Lung (tissue), 12 donors: ENCODE data around the gene ADAMTS8. TPM values are rescaled to one million over a fixed set of nuclear protein-coding genes. Genes with fewer than 3 reads are reported as not detected.

ENCODE experiments used
- ATAC-seq: fragments of 200-7000 bp; cut with Tn5 transposase; one replicate; pipeline ENCODE4 v1.9.1; 2020; ENCODE audit warnings: moderate number of reproducible peaks; ENCODE audit not compliant: insufficient read depth, low FRiP score
- DNase-seq, 3 donors: peaks; one replicate each; pipeline ENCODE4 v3.0.0-alpha.2; 2013 to 2017
- H3K27ac ChIP-seq, 2 donors: one replicate each; pipeline ENCODE4 v1.5.1; 2013; ENCODE audit warnings: mild to moderate bottlenecking in 2 of 2, moderate library complexity in 2 of 2, control low read depth in 1 of 2, inconsistent platforms in 1 of 2, low read depth in 1 of 2, low read length in 1 of 2
- H3K27me3 ChIP-seq, 3 donors: one replicate each; pipeline ENCODE4 v1.5.1; 2013; ENCODE audit warnings: low read length in 2 of 3; ENCODE audit not compliant: control insufficient read depth in 3 of 3, insufficient read depth in 3 of 3
- H3K36me3 ChIP-seq, 4 donors: one replicate each; pipeline ENCODE4 v1.5.1; 2013; ENCODE audit warnings: low read length in 4 of 4, mild to moderate bottlenecking in 1 of 4, moderate library complexity in 1 of 4; ENCODE audit not compliant: control insufficient read depth in 4 of 4, insufficient read depth in 4 of 4
- H3K4me1 ChIP-seq, 5 donors: one replicate each; pipeline ENCODE4 v1.5.1; 2013; ENCODE audit warnings: low read length in 5 of 5, mild to moderate bottlenecking in 2 of 5, moderate library complexity in 1 of 5; ENCODE audit not compliant: control insufficient read depth in 5 of 5, insufficient read depth in 5 of 5
- H3K4me3 ChIP-seq: one replicate; pipeline ENCODE4 v1.5.1; 2013; ENCODE audit warnings: mild to moderate bottlenecking, control low read depth, moderate library complexity
- H3K9ac ChIP-seq, 2 donors: one replicate each; pipeline ENCODE4 v1.5.1; 2013; ENCODE audit warnings: low read length in 2 of 2, control low read depth in 1 of 2; ENCODE audit not compliant: insufficient read depth in 1 of 2
- H3K9me3 ChIP-seq, 4 donors: one replicate each; pipeline ENCODE4 v1.5.1; 2013; ENCODE audit warnings: low read length in 3 of 4, mild to moderate bottlenecking in 1 of 4, moderate library complexity in 1 of 4; ENCODE audit not compliant: control insufficient read depth in 4 of 4, insufficient read depth in 3 of 4
- WGBS, 2 donors: extraction: QIAGEN DNeasy Blood & Tissue Kit; methylation state at CpG; one replicate each; pipeline ENCODE4 v1.1.7; 2013; 5-methylcytosine and 5-hydroxymethylcytosine counted together
- polyA plus RNA-seq, 2 donors: library from polyadenylated mRNA; stranded (reverse); fragments of 200-250 nt; gene quantifications; one replicate each; pipeline ENCODE4 v1.2.1, GENCODE V29; 2013
- total RNA-seq, 2 donors: library from RNA; depleted of rRNA in 1 of 2; stranded (reverse); fragments of >200 nt in 1 of 2; gene quantifications; one replicate each; pipeline ENCODE4 v1.2.1, GENCODE V29; 2014 to 2021
- TF ChIP-seq, protein P1 (sequence below): IDR thresholded peaks from 2 replicates; pipeline ENCODE4 v1.5.1; 2012; ENCODE audit warnings: mild to moderate bottlenecking; ENCODE audit errors: control extremely low read depth, extremely low read depth
- donor health status: control.
- donor health status: control.
- donor health status: Bipolar disorder and iron deficiency.
- donor health status: healthy.
- donor health status: DM: yes; HTN: yes; CAD: no.

The ADAMTS8 gene
- total and polyA plus RNA-seq, 4 donors, result 11.3 to 47.7 (median 22.1) TPM

DNA sequence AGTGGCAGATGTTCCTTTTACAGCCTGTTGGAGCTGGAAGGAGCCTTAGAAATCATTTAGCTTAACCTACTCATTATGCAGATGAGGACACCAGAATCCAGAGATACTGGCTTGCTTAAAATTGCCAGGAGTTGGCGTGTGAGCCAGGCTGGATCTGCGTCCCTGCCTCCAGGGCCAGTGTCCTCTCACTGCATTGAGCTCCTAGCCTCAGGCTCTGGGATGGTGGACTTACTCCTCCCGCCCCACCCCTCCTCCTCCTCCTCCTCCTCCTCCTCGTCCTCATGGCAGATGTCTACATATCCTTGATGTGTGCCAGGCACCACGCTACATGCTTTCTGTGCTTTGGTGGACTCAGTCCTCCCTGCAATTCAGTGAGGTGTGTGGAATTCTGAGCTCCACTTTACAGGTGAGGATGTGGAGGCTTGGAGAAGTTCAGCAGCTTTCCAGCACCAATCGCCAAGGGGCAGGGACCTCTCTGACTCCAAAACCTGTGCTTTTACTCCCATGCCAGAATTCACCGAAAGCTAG, 44.1 kb upstream of the ADAMTS8 start:
- no peak for DNase-seq
- no peak overlapping the region for H3K27ac ChIP-seq
- no peaks in the 10 kb centered on the region for H3K9me3 ChIP-seq
- H3K4me3 ChIP-seq, result no peak overlapping the region
- H3K27me3 ChIP-seq, result no peaks in the 10 kb centered on the region
- H3K36me3 ChIP-seq, result peaks cover 3 to 55% (median 33%) of the 10 kb centered on the region in 4 donors
- WGBS, 2 donors, result 91 to 97% methylated on average over 7 of the region's 7 CpGs
- peaks cover 0 to 15% (median 11%) of the 10 kb centered on the region in 5 donors for H3K4me1 ChIP-seq
- no peak for ATAC-seq
- no peak overlapping the region for H3K9ac ChIP-seq
- TF ChIP-seq, protein P1, sequence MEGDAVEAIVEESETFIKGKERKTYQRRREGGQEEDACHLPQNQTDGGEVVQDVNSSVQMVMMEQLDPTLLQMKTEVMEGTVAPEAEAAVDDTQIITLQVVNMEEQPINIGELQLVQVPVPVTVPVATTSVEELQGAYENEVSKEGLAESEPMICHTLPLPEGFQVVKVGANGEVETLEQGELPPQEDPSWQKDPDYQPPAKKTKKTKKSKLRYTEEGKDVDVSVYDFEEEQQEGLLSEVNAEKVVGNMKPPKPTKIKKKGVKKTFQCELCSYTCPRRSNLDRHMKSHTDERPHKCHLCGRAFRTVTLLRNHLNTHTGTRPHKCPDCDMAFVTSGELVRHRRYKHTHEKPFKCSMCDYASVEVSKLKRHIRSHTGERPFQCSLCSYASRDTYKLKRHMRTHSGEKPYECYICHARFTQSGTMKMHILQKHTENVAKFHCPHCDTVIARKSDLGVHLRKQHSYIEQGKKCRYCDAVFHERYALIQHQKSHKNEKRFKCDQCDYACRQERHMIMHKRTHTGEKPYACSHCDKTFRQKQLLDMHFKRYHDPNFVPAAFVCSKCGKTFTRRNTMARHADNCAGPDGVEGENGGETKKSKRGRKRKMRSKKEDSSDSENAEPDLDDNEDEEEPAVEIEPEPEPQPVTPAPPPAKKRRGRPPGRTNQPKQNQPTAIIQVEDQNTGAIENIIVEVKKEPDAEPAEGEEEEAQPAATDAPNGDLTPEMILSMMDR, result no peak

DNA sequence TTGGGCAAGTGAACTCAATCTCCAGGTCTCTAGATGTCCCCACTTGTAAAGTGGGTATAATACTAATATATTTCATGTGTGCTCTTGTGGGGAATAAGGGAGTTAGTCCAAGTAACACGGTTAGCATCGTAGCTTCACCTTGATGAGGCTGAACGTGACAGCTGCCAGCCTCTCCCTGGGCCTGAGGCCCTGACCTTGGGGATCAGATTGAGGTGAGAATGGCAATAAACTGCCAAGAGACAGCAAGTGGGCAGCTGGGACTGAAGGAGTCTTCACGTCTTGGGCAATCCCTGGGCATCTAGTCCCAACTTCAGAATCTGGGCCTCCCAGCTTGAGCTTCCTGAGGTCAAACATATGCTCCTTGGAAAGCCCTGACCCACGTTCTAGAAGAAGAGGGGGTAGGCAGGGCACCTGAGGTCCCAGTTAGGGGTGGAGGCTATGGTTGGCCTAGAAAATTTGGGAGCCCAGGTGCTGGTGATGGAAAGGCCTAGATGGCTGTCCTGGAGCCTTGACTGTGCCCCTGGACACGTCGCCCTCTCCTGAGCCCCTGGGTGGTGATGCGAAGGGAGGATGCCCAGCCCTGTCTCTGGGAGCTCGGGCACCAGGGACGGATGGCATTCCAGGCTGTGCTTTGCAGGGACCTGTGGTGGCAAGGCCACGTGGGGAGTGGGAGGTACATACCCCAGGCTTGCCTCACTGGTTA, 43.5 kb upstream of the ADAMTS8 start:
- Histone ChIP-seq H3K27ac (no peak overlapping the region), H3K4me1 (peaks cover 0 to 15% (median 11%) of the 10 kb centered on the region in 5 donors), H3K27me3 (no peaks in the 10 kb centered on the region), H3K36me3 (peaks cover 3 to 56% (median 34%) of the 10 kb centered on the region in 4 donors), H3K9ac (no peak overlapping the region), H3K4me3 (no peak overlapping the region), H3K9me3 (no peaks in the 10 kb centered on the region)
- WGBS, 2 donors, result 83 to 92% methylated on average over 11 of the region's 11 CpGs
- ATAC-seq, result no peak
- TF ChIP-seq, protein P1, result no peak
- no peak for DNase-seq

DNA sequence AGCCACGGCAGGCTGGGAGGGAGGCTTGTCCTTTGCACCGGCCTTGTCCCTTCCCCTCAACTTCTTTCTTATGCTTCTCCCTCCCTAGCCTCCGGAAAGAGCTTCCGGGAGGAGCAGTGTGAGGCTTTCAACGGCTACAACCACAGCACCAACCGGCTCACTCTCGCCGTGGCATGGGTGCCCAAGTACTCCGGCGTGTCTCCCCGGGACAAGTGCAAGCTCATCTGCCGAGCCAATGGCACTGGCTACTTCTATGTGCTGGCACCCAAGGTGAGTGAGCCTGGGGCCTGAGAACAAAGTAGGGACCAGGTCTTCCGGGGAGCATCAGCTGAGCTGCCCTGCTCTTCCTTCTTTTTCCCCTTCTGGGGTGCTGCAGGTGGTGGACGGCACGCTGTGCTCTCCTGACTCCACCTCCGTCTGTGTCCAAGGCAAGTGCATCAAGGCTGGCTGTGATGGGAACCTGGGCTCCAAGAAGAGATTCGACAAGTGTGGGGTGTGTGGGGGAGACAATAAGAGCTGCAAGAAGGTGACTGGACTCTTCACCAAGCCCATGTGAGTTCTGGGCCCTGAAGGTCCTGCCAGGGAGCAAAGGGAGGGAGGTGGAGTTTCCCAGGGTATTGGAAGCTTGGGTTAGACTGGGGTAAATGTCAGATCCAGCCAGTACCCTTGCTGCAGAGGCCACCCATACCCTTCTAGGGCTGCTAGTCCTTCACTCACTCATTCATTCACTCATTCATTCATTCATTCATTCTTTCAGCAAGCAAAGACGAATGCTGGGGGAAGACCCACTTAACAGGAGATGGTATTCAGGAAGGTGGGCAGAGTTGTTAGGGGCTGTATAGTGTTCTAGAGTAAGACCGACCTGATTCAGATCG, 42.7 kb upstream of the ADAMTS8 start:
- H3K4me3 ChIP-seq, result no peak overlapping the region
- WGBS, 2 donors, result 91 to 96% methylated on average over 20 of the region's 20 CpGs

More for the DNA sequence above, 42.7 kb upstream of the ADAMTS8 start:
- Histone ChIP-seq H3K9me3 (no peaks in the 10 kb centered on the region), H3K27me3 (no peaks in the 10 kb centered on the region), H3K9ac (no peak overlapping the region), H3K36me3 (peaks cover 3 to 58% (median 36%) of the 10 kb centered on the region in 4 donors), H3K4me1 (peaks cover 0 to 13% (median 6%) of the 10 kb centered on the region in 5 donors), H3K27ac (no peak overlapping the region)
- DNase-seq, result no peak
- TF ChIP-seq, protein P1, result no peak
- no peak for ATAC-seq
